GM19023 (cell line): ENCODE measurements around the gene ZRSR2.

Source experiments
- ATAC-seq: cut with Tn5 transposase; IDR thresholded peaks from one replicate; pipeline ENCODE4 v1.9.1; 2021; ENCODE audit warnings: mild to moderate bottlenecking, moderate library complexity; ENCODE audit not compliant: unreplicated experiment

The ZRSR2 gene

DNA sequence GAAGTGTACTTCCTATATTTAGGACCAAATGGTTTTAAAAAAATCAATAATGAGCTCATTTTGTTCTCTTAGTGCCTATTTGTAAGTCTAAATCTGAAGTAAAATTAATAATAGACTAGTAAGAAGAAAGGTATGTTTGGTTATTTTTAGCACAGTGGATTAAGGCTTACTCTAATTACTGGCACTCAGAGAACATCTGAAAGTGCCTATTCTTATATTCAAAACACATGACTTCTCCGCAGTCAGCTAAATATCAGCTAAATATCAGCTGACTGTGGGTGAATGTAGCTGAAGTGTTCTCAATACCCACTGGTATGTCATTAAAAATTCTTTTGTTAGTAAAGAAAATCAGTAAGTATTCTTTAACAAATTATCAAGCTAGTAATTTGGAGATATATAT, 58.3 kb downstream of the ZRSR2 start:
- ATAC-seq, result no peak

GRCh38 chrX:15849555-15849954, 59.3 kb downstream of the ZRSR2 start:
- ATAC-seq, result no peak

GRCh38 chrX:15853586-15854079, 63.3 kb downstream of the ZRSR2 start:
- no peak for ATAC-seq

- peak; percentile 44 for ATAC-seq
These were observed 63.9 kb downstream of the ZRSR2 start for GRCh38 chrX:15854080-15854655.

- peak; percentile 96 for ATAC-seq
These were observed 64.7 kb downstream of the ZRSR2 start, which contains the start of gene AP1S2 for GRCh38 chrX:15854712-15855567. AP1S2 (minus strand) TSS chrX:15854813; CDS start chrX:15852524, 2,289 bp downstream.

DNA sequence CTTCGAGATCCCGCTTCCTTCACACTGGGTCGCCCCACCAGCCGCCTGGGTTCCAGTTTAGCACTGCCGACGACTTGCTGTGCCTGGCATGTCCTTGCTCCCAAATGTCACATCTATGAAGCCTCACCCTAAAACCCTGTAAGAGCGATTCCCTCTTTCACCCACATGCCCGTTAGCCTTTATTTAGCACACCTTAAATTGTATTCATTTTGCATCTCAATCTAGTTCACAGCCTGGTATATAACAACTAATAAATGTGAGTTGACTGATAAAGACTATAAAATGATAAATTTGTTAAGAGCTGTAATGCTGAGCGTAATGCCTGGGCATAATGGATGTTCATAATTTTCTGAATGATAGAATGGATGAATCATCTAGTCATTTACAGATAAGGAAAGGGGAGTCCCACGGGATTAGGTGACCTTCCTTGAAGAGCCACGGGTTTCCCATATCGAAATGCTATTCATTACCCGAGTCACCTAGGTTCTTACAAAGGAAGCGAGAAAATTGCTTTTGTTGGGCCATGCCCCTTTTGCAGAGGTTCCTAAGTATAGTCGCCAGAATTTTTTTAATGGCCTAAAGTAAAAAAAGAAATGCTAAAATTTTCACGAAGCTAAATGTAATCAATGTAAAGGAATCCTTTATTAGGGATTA, 65.4 kb downstream of the ZRSR2 start:
- ATAC-seq, result no peak

- ATAC-seq, result no peak
These were observed 65.9 kb downstream of the ZRSR2 start for GRCh38 chrX:15856222-15856587.

DNA sequence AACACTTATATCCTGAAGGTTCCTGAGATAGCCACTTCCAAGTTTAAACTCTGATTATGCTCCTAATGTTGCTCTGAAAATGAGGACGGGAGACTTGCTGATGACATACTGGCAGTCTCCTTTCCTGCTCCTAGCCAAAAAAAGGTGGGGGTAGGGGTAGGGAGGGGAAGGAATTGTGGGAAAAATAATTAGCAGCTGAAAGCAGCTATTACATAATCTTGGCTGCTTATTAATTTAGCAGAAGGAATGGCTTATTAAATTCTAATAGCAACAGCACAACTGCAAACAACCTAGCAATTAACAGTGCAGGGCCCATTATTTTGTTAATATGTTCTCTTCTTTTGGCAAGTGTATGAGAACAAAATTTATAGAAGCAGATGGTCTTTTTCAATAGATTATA, 66.4 kb downstream of the ZRSR2 start:
- ATAC-seq, result no peak

DNA sequence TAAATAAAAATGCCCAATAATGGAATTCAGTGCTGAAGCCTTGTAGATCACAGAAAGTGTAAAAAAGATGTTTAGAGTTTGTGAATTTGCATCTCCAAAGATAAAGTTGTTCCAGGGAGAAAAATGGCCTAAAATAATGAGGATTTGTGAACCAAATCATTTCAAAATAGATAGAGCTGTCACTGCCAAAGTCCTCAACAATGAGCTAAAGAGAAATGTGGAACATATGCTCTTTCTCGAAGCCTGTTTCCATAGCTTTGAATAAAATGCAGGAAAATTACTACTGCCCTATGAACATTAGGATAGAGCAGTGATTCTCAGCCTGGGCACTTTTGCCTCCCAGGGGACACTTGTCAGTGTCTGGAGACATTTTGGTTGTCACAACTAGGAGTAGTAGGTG, 67.8 kb downstream of the ZRSR2 start:
- no peak for ATAC-seq

- ATAC-seq, result no peak
These were observed 70.6 kb downstream of the ZRSR2 start for GRCh38 chrX:15860921-15861320.

DNA sequence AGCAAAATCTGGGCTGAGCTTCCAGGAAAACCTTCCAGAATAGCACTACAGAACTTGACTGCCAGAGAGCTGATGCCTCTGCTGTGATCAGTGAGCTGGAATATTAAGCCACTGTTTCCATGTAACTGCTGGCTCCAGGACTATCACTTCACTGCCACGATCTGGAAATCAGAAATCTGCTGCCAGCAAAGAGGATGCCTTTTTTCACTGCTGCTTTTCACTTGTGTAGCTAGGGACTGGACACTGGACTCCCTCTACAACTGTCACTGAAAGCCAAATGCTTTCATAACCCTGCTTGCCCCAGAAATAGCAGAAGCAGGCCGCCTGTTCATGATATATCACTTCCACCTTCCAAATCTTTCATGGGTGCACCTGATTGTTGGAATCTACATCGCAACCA, 73.7 kb downstream of the ZRSR2 start:
- ATAC-seq, result no peak

DNA sequence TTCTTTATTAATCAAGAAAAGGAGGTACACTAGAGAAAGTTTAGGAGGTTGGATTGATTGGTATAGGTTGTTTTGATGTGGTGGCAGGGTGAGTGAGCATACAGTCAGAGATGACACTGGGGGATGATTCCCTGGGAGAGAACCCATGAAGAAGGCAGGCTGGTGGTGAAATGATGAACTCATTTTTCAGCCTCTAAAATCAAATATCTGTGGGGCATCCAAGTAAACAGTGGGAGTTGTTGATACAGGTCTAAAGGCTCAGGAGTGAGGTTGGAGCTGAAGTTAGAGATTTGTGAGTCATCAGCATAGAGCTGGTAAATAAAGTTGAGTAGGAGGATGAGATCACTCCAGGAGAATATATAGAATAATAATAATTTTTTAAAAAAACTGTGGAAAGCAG, 74.3 kb downstream of the ZRSR2 start:
- no peak for ATAC-seq

- no peak for ATAC-seq
These were observed 75.9 kb downstream of the ZRSR2 start for GRCh38 chrX:15866147-15866546.

GRCh38 chrX:15869695-15870094, 79.4 kb downstream of the ZRSR2 start:
- no peak for ATAC-seq

DNA sequence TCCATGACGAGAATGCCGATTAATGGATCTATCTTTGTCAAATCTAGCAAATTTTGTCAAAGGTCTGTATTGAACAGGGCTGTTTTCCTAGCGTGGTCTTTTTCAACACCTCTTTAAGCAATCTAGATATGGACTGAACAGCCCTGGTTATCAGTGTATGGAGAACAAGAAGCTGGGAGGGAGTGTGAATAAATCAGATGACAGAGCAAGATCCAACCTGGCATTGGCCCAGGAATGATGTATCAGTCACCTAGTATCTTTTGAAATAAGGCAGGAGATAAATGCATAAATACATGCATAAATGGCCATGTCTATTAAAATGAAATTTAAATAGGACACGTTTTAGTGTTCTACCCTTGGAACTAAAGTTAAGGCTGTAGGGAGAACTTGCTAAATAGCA, 80.0 kb downstream of the ZRSR2 start:
- no peak for ATAC-seq
